Breast epithelium (tissue), 3 donors: ENCODE measurements around the gene KRTAP9-4.
"Not testable (repeated sequence)": the region's sequence is repeated elsewhere in the genome, so short reads cannot be mapped to it uniquely, and the experiment has no call there.

Experiments
- POLR2A ChIP-seq: fragments of 450-650 bp; IDR thresholded peaks from one replicate; pipeline ENCODE4 v1.6.1; 2016; ENCODE audit warnings: antibody characterized with exemption, mild to moderate bottlenecking, moderate library complexity
- POLR2AphosphoS5 ChIP-seq, 3 donors: sonication (generic); formaldehyde crosslinking; IDR thresholded peaks; one replicate each; pipeline ENCODE4 v1.6.1; 2017; ENCODE audit warnings: antibody characterized with exemption in 3 of 3
- TF ChIP-seq, protein P1 (sequence below), 3 donors: fragments of 450-650 bp; IDR thresholded peaks; one replicate each; pipeline ENCODE4 v1.5.1; 2016 to 2017; ENCODE audit warnings: antibody characterized with exemption in 3 of 3, mild to moderate bottlenecking in 3 of 3, moderate library complexity in 3 of 3

DNA sequence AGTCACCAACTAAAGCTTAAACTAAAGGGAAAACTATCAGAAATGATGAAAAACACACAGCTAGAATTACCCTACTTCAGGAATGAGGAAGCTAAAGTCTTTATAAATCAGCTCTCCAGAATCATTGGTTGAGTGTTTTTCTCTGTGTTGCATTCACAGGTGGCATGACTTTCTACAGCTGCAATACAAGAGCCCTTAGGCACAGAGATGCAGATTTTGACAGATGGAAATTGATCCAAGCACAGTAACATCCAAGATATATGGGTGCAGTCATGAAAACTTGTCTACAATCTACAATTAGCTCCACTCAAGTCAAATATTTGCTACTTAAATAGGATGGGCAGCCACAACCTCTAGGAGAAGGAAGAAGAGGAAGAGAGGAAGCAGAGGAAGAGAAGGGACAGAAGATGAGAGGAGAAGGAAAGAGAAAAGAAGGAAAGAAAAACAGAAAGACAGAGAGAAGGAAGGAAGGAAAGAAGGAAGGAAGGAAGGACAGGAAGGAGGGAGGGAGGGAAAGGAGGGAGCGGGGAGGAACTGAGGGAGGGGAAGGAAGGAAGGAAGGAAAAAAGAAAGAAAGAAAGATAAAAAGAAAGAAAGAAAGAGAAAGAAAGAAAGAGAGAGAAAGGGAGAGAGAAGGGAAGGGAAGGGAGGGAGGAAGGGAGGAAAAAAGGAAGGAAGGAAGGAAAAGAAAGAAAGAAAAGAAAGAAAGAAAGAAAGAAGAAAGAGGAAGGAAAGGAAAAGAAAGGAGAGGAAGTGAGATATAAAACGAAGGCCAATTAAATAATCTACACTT is 2.3 kb upstream of the KRTAP9-4 start:
- TF ChIP-seq POLR2A; POLR2AphosphoS5 (IDR thresholded peaks at IDR 0.05): not testable (repeated sequence)
- TF ChIP-seq, protein P1, sequence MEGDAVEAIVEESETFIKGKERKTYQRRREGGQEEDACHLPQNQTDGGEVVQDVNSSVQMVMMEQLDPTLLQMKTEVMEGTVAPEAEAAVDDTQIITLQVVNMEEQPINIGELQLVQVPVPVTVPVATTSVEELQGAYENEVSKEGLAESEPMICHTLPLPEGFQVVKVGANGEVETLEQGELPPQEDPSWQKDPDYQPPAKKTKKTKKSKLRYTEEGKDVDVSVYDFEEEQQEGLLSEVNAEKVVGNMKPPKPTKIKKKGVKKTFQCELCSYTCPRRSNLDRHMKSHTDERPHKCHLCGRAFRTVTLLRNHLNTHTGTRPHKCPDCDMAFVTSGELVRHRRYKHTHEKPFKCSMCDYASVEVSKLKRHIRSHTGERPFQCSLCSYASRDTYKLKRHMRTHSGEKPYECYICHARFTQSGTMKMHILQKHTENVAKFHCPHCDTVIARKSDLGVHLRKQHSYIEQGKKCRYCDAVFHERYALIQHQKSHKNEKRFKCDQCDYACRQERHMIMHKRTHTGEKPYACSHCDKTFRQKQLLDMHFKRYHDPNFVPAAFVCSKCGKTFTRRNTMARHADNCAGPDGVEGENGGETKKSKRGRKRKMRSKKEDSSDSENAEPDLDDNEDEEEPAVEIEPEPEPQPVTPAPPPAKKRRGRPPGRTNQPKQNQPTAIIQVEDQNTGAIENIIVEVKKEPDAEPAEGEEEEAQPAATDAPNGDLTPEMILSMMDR (IDR thresholded peaks at IDR 0.05) = not testable (repeated sequence)
